Measurements from ENCODE around the gene PTPA.

DNA sequence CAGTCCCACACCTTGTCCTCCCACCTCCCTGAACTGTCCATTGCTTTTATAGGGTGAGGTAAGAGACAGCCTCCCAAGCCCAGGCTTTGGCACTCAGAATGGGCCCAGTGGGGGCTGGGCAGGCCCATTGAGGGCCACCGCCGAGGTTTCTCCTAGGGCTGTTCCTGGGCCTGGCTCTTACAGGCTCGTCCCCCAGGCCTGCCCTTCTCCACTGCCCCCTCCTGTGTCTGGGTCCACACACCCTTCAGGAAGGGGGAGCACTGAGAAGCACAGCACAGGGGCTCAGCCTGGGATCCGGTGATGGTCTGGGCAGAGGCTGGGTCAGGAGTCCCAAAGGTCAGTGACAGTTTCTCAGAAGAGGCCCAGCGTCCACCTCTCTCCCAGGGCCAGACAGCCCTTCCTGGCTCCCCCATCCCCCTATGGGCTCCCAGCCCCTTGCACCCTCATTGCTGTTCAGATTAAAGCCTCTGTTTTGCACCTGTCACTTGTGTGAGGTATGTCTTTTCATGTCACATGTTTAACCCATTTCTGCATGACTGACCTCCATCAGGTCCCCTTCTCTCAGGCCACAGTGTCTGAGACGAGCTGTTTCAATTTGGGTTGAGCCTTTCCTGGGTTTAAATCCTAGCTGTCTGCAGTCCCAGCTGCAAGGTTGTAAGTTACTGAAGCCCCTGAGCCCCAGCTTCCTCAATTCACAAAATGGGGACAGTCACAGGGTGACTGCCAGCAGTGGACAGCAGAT lies 37.4 kb downstream of the PTPA start:
- no peak for TF ChIP-seq POLR2A (IDR thresholded peaks at IDR 0.05; ENCODE audit: low read depth, low read length)
- TF ChIP-seq, protein P1, sequence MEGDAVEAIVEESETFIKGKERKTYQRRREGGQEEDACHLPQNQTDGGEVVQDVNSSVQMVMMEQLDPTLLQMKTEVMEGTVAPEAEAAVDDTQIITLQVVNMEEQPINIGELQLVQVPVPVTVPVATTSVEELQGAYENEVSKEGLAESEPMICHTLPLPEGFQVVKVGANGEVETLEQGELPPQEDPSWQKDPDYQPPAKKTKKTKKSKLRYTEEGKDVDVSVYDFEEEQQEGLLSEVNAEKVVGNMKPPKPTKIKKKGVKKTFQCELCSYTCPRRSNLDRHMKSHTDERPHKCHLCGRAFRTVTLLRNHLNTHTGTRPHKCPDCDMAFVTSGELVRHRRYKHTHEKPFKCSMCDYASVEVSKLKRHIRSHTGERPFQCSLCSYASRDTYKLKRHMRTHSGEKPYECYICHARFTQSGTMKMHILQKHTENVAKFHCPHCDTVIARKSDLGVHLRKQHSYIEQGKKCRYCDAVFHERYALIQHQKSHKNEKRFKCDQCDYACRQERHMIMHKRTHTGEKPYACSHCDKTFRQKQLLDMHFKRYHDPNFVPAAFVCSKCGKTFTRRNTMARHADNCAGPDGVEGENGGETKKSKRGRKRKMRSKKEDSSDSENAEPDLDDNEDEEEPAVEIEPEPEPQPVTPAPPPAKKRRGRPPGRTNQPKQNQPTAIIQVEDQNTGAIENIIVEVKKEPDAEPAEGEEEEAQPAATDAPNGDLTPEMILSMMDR (conservative IDR thresholded peaks at IDR 0.05; ENCODE audit: low read depth, low read length) = no peak
- TF ChIP-seq, protein P2, sequence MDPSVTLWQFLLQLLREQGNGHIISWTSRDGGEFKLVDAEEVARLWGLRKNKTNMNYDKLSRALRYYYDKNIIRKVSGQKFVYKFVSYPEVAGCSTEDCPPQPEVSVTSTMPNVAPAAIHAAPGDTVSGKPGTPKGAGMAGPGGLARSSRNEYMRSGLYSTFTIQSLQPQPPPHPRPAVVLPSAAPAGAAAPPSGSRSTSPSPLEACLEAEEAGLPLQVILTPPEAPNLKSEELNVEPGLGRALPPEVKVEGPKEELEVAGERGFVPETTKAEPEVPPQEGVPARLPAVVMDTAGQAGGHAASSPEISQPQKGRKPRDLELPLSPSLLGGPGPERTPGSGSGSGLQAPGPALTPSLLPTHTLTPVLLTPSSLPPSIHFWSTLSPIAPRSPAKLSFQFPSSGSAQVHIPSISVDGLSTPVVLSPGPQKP (IDR thresholded peaks at IDR 0.05; ENCODE audit: borderline replicate concordance, low read depth, low read length) = no peak

Measured in IMR-90 (cell line).